H1 (cell line): ENCODE data around the gene HMOX2. TPM values are rescaled to one million over a fixed set of nuclear protein-coding genes. Genes with fewer than 3 reads are reported as not detected.

Experiments
- CTBP2 ChIP-seq: IDR thresholded peaks from 2 replicates; pipeline ENCODE4 v1.7.0; 2011; ENCODE audit warnings: borderline replicate concordance, mild to moderate bottlenecking, moderate library complexity, mixed read lengths, low read length; ENCODE audit not compliant: insufficient read depth, insufficient read length
- KDM5A ChIP-seq: fragments of 200-600 bp; IDR thresholded peaks from 2 replicates; pipeline ENCODE4 v1.7.1; 2012; ENCODE audit warnings: mild to moderate bottlenecking, low read length, inconsistent platforms, mixed read lengths
- NRF1 ChIP-seq: IDR thresholded peaks from 2 replicates; pipeline ENCODE4 v1.6.1; 2011; ENCODE audit warnings: mild to moderate bottlenecking, low read depth, low read length, improper control_type of control experiment
- PHF8 ChIP-seq: fragments of 200-600 bp; sonication (generic); conservative IDR thresholded peaks from 2 replicates; pipeline ENCODE4 v1.7.1; 2012; ENCODE audit warnings: low read depth, mild to moderate bottlenecking, inconsistent platforms, low read length, moderate library complexity
- RAD21 ChIP-seq, 2 experiments: IDR thresholded peaks in 1 of 2; conservative IDR thresholded peaks in 1 of 2; 2 replicates each; pipeline ENCODE4 v1.6.1; 2011; ENCODE audit warnings: low read depth in 2 of 2, low read length in 2 of 2, improper control_type of control experiment in 1 of 2, inconsistent platforms in 1 of 2, mild to moderate bottlenecking in 1 of 2, moderate library complexity in 1 of 2
- TEAD4 ChIP-seq: IDR thresholded peaks from 2 replicates; pipeline ENCODE4 v1.6.1; 2012; ENCODE audit warnings: low read depth, low read length, inconsistent platforms, mixed read lengths
- USF2 ChIP-seq: IDR thresholded peaks from 2 replicates; pipeline ENCODE4 v1.6.1; 2011; ENCODE audit warnings: low read length, improper control_type of control experiment
- polyA plus RNA-seq, 7 experiments: library from polyadenylated mRNA; depleted of rRNA in 3 of 7; stranded (reverse) in 5 of 7; unstranded in 2 of 7; fragments of >200 nt in 5 of 7; fragments of 200-250 nt in 2 of 7; gene quantifications; 1 replicate in 5 of 7; 2 replicates in 1 of 7; 4 replicates in 1 of 7; pipeline versions ENCODE4 v1.2.1 to v1.2.3, GENCODE V29; 2011 to 2013; ENCODE audit warnings: missing spikeins in 2 of 7, mixed read lengths in 2 of 7
- total RNA-seq: library from RNA; stranded (reverse); fragmentation: NEBNext Ultra II Directional; extraction: Animal tissue kit (Norgen Biotek cat#: 25700); gene quantifications from 2 replicates; pipeline ENCODE4 v1.2.1, GENCODE V29; 2021
- TF ChIP-seq, protein P1 (sequence below): IDR thresholded peaks from 2 replicates; pipeline ENCODE4 v1.6.1; 2012; ENCODE audit warnings: inconsistent platforms

HMOX2 gene
- total and polyA plus RNA-seq, 2 of the 8 experiments (the other 6 are each of a cell fraction or from before 2014, with no cell fraction given): 36.5 to 48.4 TPM

- TF ChIP-seq CTBP2 (no peak), TEAD4 (no peak), USF2 (no peak), NRF1 (no peak), KDM5A (no peak), PHF8 (no peak), RAD21 (IDR thresholded peaks at IDR 0.05 in 1 of 2, conservative IDR thresholded peaks at IDR 0.05 in 1 of 2; ENCODE audit: low read depth in 2 of 2, low read length in 2 of 2) (no peak)
- TF ChIP-seq, protein P1, sequence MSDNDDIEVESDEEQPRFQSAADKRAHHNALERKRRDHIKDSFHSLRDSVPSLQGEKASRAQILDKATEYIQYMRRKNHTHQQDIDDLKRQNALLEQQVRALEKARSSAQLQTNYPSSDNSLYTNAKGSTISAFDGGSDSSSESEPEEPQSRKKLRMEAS: no peak
Measured at GRCh38 chr16:4494746-4495490, 18.7 kb downstream of the HMOX2 start (continued).
